Fibroblast of lung (primary cell): Measurements from ENCODE around the gene PRR5L. TPM values are rescaled to one million over a fixed set of nuclear protein-coding genes. Genes with fewer than 3 reads are reported as not detected.

Experiments
- DNase-seq, 2 donors: peaks; one replicate each; pipeline versions ENCODE4 v3.0.0 to v3.0.0-alpha.2; 2010; ENCODE audit warnings: low read depth in 2 of 2
- H2AFZ ChIP-seq: 2 replicates; pipeline ENCODE4 v1.5.1; 2012; ENCODE audit warnings: low read length, control low read depth, inconsistent platforms
- H3K27ac ChIP-seq: 2 replicates; pipeline ENCODE4 v1.5.1; 2011; ENCODE audit warnings: low read length, control low read depth; ENCODE audit not compliant: insufficient read depth
- H3K27me3 ChIP-seq: 2 replicates; pipeline ENCODE4 v1.5.1; 2011; ENCODE audit warnings: mild to moderate bottlenecking, low read length; ENCODE audit not compliant: control insufficient read depth, insufficient read depth
- H3K36me3 ChIP-seq: 2 replicates; pipeline ENCODE4 v1.5.1; 2011; ENCODE audit warnings: low read length; ENCODE audit not compliant: control insufficient read depth, insufficient read depth
- H3K4me1 ChIP-seq: 2 replicates; pipeline ENCODE4 v1.5.1; 2011; ENCODE audit warnings: low read length; ENCODE audit not compliant: control insufficient read depth, insufficient read depth; ENCODE audit errors: extremely low read depth
- H3K4me2 ChIP-seq: 2 replicates; pipeline ENCODE4 v1.5.1; 2011; ENCODE audit warnings: low read length, control low read depth; ENCODE audit not compliant: insufficient read depth; ENCODE audit errors: extremely low read depth
- H3K4me3 ChIP-seq, 4 experiments: fragments of 200-600 bp in 1 of 4; sonication (generic) in 1 of 4; replicated peaks in 1 of 4; 2 replicates each; pipeline ENCODE4 v1.5.1; 2011 to 2016; ENCODE audit warnings: low read length in 4 of 4, low read depth in 3 of 4, mild to moderate bottlenecking in 3 of 4, control low read depth in 2 of 4, inconsistent platforms in 1 of 4, mixed read lengths in 1 of 4; ENCODE audit not compliant: insufficient read depth in 1 of 4; ENCODE audit errors: control extremely low read depth in 1 of 4
- H3K79me2 ChIP-seq: 2 replicates; pipeline ENCODE4 v1.5.1; 2012; ENCODE audit warnings: mild to moderate bottlenecking, low read length, inconsistent platforms; ENCODE audit not compliant: control insufficient read depth, insufficient read depth
- H3K9ac ChIP-seq: 2 replicates; pipeline ENCODE4 v1.5.1; 2011; ENCODE audit warnings: mild to moderate bottlenecking, low read length, control low read depth; ENCODE audit not compliant: insufficient read depth
- H3K9me3 ChIP-seq: 2 replicates; pipeline ENCODE4 v1.5.1; 2012; ENCODE audit warnings: low read depth, low read length; ENCODE audit not compliant: control insufficient read depth, insufficient read depth
- H4K20me1 ChIP-seq: 2 replicates; pipeline ENCODE4 v1.5.1; 2011; ENCODE audit warnings: low read length; ENCODE audit not compliant: control insufficient read depth, insufficient read depth; ENCODE audit errors: extremely low read depth
- CTCF ChIP-seq, 2 donors: IDR thresholded peaks in 1 of 2; conservative IDR thresholded peaks in 1 of 2; 1 replicate in 1 of 2; 2 replicates in 1 of 2; pipeline ENCODE4 v1.5.1; 2011 to 2012; ENCODE audit warnings: low read length in 2 of 2, control low read depth in 1 of 2, inconsistent platforms in 1 of 2, low read depth in 1 of 2, mild to moderate bottlenecking in 1 of 2
- EZH2 ChIP-seq: IDR thresholded peaks from 2 replicates; pipeline ENCODE4 v1.5.1; 2012; ENCODE audit warnings: low read length, control low read depth, mild to moderate bottlenecking; ENCODE audit errors: missing control alignments
- polyA plus RNA-seq, 2 donors: library from polyadenylated mRNA; depleted of rRNA in 1 of 2; stranded (reverse) in 1 of 2; unstranded in 1 of 2; fragments of >200 nt; gene quantifications; 2 replicates each; pipeline ENCODE4 v1.2.1, GENCODE V29; 2011 to 2012; ENCODE audit warnings: missing spikeins in 1 of 2
- total RNA-seq: library from RNA; depleted of rRNA; stranded (reverse); fragments of >200 nt; gene quantifications from 2 replicates; pipeline ENCODE4 v1.2.1, GENCODE V29; 2014

PRR5L gene
- total and polyA plus RNA-seq, 2 donors (not counting 1 experiment from before 2014, with no cell fraction given), result 2.8 to 6.3 TPM

- Histone ChIP-seq H2AFZ (no peak overlapping the region), H3K9me3 (no peaks in the 10 kb centered on the region), H3K9ac (no peak overlapping the region), H4K20me1 (no peaks in the 10 kb centered on the region), H3K4me2 (no peak overlapping the region), H3K27me3 (no peaks in the 10 kb centered on the region), H3K4me3 (no peak overlapping the region), H3K27ac (no peak overlapping the region), H3K36me3 (no peaks in the 10 kb centered on the region), H3K79me2 (no peaks in the 10 kb centered on the region), H3K4me1 (no peaks in the 10 kb centered on the region)
- no peak for DNase-seq
- TF ChIP-seq CTCF (conservative IDR thresholded peaks at IDR 0.05 in 1 of 2, IDR thresholded peaks at IDR 0.05 in 1 of 2; ENCODE audit: low read depth in 1 of 2, low read length in 2 of 2), result no peak
- TF ChIP-seq EZH2, result no peak
Observed at GRCh38 chr11:36392196-36392595, 96.1 kb downstream of the PRR5L start.

GRCh38 chr11:36394056-36394455 is 98.0 kb downstream of the PRR5L start:
- no peaks in the 10 kb centered on the region for H3K36me3 ChIP-seq

GRCh38 chr11:36394926-36395325 is 98.8 kb downstream of the PRR5L start:
- H3K79me2 ChIP-seq, result no peaks in the 10 kb centered on the region

More at GRCh38 chr11:36394056-36394455, 98.0 kb downstream of the PRR5L start:
- Histone ChIP-seq H3K27ac (no peak overlapping the region), H4K20me1 (no peaks in the 10 kb centered on the region), H3K4me3 (no peak overlapping the region), H2AFZ (no peak overlapping the region), H3K4me1 (no peaks in the 10 kb centered on the region), H3K9ac (no peak overlapping the region), H3K4me2 (no peak overlapping the region), H3K9me3 (no peaks in the 10 kb centered on the region), H3K79me2 (no peaks in the 10 kb centered on the region), H3K27me3 (peaks cover 3% of the 10 kb centered on the region)
- DNase-seq, result no peak
- no peak for TF ChIP-seq CTCF (conservative IDR thresholded peaks at IDR 0.05 in 1 of 2, IDR thresholded peaks at IDR 0.05 in 1 of 2; ENCODE audit: low read depth in 1 of 2, low read length in 2 of 2)
- no peak for TF ChIP-seq EZH2

More at GRCh38 chr11:36394926-36395325, 98.8 kb downstream of the PRR5L start:
- Histone ChIP-seq H3K4me2 (no peak overlapping the region), H3K27me3 (peaks cover 3% of the 10 kb centered on the region), H3K36me3 (no peaks in the 10 kb centered on the region), H3K27ac (no peak overlapping the region), H3K9me3 (no peaks in the 10 kb centered on the region), H3K9ac (no peak overlapping the region), H3K4me3 (no peak overlapping the region), H4K20me1 (no peaks in the 10 kb centered on the region), H2AFZ (no peak overlapping the region), H3K4me1 (no peaks in the 10 kb centered on the region)
- DNase-seq, result no peak
- TF ChIP-seq CTCF (conservative IDR thresholded peaks at IDR 0.05 in 1 of 2, IDR thresholded peaks at IDR 0.05 in 1 of 2; ENCODE audit: low read depth in 1 of 2, low read length in 2 of 2) (no peak), EZH2 (no peak)
